NCI-H1417 (cell line): ENCODE data around the gene TRIM40.

Source experiments
- DNase-seq, 3 experiments: peaks; one replicate each; lab custom pipeline; 2025; lab: John Stamatoyannopoulos, UW

Gene TRIM40, protein sequence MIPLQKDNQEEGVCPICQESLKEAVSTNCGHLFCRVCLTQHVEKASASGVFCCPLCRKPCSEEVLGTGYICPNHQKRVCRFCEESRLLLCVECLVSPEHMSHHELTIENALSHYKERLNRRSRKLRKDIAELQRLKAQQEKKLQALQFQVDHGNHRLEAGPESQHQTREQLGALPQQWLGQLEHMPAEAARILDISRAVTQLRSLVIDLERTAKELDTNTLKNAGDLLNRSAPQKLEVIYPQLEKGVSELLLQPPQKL

DNA sequence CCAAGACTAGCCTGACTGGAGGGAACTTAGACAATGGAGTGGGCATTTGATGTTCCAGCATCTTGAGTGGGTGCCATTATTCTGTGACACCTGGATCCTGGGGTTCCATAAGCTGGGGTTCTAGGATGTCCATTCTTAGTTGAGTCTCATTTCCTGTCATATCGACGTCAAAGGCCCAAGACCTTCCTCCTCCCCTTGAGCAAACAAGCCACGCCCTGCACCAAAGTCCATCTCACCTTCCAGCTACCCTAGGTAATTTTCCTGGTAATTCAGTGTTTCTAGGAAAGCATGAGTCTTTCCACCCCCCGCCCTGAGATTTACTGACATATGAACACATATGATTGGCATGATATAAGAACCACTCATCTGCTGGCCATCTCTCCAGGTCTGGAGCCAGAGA lies at the start of gene TRIM40:
Gene TRIM40, plus strand, starts transcription at position 384 of the 400 bp plus-strand sequence. CDS start 897 bp downstream, outside the sequence.
- DNase-seq = no peak

DNA sequence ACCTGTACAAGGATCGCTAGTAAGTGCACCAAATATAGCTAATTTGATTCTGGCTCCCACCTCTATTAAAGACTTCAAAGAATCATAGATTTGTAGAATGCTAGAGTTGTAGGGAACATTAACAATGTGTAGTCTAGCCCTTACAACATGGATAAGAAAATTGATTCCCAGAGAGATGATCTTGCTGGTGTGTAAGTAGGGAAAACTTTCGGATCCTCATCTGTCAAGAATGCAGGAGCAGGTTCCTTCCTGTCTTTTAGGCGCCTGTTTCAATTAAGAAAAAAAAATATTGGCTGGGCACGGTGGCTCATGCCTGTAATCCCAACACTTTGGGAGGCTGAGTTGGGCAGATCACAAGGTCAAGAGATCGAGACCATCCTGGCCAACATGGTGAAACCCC lies 48.1 kb upstream of the TRIM40 start:
- no peak for DNase-seq

DNA sequence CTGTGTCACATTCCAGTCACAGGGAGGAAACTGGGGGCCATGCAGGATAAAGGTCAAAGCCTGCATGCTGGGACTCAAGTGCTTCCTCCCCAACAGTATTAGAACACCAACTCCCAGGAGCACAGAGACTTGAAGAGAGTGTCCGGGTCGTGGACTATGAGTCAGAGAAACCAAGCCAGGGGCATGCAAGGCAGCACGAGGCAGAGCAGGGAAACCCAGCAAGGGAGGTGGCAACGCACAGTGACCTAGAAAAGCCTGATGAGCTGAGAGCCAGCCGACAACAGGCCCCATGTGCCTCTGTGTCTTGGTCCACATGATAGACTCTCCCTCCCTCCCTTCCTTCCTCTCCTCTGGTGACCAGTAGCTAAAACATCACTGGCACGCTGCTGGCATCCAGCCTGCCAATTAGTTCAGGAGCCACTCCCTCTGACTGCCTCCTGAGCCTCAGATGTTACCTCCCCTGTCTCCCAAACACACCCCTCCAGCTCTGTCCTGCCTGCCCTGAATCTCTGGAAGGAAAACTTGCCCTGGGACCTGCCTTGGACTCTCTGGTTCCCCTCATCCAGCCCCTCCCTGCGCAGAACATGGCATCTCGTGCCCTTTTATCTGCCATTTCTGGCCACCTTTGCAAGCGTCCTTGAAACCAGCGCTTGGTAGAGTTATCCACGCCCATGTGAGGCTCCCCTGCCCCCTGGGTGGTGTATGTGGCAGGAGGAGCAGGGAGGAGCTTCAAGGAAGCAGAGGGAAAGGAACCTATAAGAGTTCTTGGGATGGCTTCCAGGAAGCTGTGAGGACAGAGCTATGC lies 44.2 kb upstream of the TRIM40 start:
- DNase-seq = peak in 1 of 3 experiments; percentile 5

DNA sequence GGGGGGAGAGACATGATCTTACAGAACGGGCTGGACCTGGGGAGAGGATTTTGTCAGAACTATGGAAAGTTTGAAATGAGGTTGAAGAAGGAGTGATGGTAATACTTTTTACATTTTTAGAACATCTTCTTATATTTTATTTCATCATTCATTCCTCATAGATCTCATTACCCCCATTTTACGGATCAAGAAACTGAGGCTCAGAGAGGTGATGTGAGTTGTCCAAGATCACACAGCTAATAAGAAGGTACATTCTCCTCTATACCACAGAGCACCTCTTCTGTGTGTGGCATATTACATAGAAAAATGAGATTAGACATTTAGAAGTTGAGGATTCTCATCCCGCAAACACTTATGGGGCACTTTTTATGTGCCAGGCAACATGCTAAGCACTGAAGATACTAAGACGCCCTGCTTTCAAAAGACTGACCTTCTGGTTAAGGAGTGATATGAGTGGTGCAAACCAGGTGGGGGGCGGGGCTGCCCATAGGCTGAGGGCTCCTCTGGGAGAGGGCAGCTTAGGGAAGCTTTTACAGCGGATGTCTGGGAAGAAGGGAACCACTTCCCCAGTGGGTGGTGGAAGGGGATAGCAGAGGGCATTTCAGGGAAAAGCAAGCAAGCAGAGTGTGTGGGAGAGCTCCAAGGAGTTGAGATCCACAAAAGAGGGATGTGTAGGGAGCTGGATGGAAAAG lies 42.9 kb upstream of the TRIM40 start:
- no peak for DNase-seq

DNA sequence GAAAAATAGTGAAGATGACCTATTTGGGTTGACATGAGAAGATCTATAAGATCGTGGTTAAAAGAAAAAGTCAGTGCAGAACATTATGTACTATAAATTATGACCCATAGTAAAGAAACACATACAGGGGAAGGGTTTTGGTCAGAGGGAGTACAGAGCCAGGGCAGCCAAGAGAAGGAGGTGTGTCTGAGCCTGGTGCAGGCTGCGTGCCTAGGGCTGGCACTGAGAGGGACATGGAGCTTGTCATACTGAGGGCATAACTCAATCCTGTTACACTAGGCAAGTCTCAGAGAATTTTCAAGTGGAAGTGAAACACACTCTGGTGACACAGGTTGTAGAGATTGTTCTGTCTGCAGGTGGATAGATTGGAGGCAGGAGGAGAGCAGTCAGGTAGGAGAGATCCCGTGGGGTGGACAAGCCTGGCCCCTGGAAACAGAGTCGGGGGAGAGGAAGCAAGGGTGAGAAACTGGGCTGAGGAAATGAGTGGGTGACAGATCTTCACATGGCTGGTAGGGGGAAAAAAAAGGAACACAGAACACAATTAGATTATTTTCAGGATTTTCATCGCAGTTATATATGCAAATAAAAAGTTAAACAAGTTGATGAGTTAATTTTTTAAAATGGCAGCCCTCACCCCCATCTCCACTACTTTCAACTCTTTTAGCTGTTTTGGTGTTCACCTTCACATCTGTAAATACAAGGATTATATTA lies 41.8 kb upstream of the TRIM40 start:
- no peak for DNase-seq

DNA sequence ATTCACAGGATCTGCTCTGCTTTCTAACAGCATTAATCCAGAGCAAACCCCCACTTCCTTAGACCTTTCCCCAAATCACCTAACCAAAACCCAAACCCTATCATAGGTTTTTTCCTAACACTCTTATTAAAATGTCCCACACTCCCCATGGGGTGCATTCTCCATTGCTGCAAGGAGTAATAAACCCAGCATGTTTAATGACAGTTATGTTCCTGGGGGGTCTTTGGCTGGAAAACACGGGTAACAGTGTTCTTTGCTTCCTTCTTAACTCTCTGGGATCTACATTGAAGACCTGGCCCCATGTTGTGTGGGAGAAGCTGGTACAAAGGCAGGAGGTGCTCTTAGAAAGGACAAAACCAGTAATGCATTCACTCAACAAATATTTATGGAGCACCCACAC lies 39.1 kb upstream of the TRIM40 start:
- no peak for DNase-seq

DNA sequence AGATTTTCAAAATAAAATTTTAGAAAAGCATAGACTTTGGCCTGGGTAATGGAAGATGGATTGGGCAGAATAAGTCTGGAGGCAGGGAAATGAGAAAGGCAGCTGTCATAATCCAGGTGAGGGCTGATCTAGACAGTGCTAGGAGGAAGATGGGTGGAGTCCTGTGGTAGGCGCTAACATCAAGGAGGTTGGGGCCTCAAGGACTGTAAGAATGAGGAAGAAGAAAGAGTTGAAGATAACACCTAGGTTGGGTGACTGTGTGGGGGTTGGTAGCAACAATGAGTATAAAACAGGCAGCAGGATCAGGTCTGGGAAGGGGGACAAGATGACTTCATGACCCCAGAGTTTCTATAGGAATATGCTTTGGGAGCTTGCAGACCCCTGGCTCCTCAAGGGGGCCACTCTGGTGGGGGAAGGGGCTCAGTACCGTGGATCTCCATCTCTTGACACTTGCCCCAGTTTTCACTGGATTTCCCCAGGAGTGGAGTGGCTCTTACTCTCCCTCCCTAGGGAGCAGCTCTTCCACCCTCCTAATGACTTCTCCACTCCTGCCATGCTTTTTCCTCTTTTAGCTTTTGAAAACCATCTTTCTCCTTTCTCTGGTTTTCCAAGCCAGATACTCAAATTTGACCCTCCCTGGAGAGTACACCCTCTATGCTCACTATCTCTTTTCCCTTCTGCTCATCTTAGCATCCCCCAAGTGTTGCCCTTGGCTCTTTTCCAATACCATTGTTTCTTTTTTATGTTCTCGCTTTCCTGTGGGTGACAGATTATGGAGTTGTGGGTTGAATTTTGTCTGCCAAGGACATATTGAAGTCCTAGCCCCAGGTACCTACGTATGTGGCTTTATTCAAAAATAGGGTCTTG lies 37.8 kb upstream of the TRIM40 start:
- DNase-seq = no peak

DNA sequence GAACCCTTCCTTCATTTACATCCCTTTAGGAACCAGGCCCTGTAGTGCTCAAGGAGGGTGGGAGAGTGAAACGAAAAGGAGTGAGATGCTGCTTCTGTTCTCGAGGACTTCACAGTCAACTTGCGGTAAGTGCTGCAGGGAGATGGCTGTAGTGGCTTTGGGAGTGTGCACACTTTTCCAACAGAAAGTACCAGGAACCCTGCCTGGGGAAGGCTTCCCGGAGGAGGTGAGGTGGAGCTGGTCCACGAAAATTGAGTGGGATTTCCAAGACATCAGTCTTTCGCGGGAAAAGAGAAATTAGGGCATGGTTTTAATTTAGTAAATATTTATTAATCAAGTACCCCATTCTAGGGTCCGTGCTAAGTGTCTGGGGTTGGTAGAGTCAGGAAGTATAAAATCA lies 35.8 kb upstream of the TRIM40 start:
- no peak for DNase-seq

DNA sequence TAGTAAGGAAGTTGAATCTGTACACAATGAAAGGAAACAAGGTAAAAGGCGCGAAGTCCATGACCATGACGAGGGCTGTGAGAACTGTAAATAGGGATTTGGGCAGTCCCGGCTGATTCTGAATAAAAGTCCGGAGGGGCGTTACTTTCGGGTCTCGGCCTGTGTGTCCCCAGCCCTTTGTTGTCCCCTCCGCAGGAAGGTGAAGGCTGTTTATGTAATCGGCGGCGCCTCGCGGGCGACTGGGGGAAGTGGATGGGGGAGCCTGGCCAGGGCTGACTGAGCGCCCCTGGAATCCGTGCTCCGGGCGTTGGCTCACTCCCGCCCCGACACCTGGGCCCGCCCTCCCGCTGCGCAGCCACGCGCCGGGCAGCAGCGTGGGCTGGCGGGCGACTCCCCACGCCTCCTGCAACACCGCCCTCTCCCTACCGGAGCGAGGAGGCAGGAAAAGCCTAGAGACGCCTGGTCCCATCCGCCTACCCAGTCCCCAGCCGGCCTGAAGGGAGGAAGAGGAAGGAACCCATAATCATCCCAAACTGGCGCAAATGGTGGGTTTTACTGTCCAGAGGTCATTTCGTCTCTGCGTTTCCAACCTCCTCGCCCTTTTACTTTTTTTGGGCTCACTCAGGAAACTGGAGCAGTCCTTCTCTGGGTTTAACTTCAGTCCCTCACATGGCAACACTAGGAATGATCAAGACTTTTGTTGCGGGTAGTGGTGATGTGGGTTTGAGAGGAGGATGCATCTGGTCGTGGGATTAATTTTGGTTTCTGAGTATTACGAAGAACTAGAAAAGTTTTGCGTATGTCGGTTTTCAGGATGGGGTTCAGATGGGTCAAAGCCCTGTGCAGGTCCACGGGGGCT lies 35.1 kb upstream of the TRIM40 start:
- peak in 2 of 3 experiments; percentile 53 to 55 for DNase-seq

DNA sequence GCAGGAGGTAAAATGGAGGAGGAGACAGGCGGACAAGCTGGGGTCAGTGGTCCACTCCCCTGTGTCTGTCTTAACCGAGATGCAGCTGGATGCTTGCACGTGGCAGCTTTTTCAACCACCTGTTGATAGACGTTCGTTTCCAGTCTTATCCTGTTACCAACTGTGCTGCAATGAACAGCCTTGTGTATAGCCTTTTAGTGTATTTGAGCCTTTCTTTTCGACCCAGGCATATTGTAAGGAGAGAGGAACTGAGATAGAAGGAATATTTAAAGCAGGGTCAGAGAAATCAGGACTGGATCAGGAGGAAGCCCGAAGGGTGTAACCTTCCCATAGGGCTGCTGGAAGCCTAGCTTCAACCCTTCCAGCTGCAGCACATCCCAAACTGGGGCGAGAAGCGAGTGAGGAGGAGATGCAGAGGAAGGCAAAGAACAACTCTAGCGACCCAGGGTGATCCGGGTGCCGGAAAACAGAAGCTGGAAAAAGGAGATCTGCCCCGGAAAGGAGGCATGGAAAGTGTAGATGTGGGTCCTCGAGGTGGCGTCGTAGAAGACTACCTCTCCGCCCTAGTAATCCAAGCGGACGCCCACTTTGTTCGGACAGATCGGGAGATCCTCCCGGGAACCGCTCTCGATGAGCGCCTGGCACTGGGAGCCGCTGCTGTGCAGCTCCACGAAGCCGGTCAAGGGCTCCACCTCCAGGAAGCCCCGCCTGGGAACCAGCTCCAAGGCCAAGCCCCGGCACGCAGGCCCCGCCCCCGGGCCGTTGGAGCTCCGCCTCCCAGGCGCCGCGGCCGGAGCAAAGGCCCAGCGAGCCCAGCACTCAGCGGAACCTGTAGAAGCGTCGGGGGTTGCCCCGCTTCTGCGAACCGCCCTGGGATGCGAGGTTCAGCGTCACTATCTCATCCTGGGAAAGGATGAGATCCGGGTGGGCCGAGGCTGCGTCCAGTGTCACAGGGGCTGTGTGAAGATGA lies 34.2 kb upstream of the TRIM40 start:
- peak; percentile 73 to 84 (median 77) for DNase-seq

DNA sequence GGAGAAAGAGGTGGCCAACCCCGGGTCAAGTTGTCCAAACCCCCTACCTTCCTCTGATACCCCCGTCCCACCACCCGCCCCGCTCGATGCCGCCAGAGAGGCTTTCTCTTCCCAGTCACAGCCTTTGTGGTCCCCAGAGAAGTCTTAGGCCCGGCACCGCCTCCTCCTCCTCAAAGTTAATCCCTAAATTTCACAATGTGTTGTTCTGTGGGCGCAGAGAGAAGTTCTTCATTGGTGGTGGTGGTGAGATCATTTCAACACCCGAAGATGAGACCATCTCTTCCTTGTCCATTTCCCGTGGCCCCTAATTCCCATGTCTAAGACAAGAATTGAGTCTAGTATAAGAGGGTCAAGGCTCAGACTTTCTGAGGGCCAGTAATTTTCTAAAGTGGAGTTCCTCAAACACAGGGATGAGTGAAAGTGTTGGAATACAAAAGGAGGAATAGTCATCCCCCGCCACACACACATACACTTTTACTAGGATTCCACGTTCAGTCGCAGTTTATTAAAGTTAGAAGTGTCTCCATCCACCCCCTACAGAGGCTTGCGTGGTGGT lies 33.4 kb upstream of the TRIM40 start:
- DNase-seq = no peak

DNA sequence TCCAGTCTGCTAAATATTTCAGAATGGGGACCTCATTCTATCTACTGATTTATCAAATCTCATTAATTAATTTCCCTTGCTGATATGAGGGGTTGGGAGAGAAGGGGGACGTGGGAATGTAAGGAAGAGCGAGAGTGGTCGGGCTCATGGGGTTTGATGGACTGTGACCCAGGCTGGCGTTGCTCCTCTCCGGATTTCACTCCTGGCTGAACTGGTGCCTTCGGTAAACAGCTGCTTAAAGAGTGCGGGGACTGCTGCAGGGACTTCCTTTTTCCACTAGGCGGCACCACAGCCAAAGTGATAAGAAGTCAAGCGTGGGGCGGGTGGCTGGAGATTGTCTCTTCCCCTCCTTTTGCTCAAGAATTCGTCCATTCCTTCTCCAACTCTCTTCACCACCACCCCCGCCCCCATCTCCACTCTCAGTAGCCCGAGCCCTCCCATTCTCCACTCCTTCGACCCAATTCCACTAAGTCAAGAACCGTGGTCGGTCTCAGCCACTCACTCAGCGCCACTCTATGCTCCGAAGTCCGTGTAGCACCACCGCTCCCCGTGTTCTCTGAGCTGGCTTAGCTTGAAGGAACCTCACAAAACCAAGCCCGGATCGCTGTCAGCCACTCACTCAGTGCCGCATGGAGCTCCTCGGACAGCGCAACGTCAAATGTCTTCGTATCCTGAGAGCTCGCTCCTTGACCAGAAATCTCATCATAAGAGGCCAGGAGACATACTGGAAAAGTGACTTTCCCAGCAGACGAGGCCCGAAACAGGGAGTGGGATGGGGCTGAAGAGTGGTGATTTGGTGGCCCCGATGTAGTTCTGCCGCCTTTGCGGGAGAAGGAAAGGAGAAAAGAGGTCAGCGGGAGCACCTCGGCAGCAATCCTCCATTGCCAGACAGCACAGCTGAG lies 32.7 kb upstream of the TRIM40 start:
- peak; percentile 79 to 90 (median 81) for DNase-seq

DNA sequence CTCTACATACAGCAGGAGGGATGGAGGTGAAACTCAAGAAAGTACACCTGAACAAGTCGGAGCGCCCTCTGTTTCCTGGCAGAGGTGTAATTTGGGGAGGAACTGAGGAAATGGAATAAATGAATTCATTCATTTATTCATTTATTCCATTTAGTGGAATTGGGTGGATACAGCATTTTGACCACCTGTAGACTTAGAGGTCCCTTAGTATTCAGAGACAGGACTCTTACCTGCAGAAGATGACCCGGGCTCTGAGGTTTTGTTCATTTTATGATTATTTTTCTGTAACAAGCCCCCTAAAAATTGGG lies 32.1 kb upstream of the TRIM40 start:
- no peak for DNase-seq

DNA sequence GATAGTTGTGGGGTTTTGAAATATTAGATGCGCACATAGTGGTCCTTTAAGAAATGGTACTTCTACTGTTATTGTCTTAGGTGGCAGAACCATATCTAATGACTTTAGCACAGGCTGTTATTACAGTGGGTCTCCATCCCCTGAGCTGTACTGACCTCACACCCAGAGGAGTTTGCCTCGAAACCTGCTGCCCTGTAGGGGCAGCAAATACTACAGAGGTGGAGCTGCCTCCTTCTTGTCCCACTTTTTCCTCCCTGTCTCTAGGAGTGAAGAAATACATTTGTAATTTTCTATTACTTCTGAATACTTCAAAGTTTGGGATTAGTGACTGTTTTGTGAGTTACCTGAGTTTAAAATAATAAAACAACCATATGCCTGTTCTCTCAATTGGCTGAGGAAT lies 31.3 kb upstream of the TRIM40 start:
- no peak for DNase-seq

DNA sequence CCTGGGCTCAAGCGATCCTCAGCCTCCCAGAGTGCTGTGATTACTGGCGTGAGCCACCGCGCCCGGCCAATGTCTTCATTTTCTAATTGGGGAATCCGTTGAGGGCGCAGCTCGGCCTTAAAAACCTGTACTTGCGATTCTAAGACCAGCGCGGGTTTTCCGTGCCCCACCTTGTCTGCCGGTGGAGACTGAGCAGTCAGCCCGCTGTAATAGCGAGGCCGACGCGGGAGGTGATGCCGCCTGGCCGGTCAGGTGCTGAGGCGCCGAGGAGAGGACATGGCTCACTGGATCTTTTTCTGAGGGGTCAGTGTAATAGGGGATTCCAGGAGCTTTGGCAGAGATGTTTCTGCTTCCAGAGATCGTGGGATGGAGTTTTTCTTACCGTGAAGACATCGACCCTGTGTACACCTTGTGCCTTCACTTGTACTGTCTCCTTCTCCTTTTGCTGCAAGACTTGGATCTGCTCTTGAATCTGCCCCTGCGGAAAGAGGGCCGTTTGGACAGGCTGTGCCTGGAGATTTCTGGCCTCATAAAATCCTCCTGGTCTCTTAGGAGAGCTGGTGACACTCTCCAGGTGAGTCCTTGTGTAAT lies 24.6 kb upstream of the TRIM40 start:
- no peak for DNase-seq

DNA sequence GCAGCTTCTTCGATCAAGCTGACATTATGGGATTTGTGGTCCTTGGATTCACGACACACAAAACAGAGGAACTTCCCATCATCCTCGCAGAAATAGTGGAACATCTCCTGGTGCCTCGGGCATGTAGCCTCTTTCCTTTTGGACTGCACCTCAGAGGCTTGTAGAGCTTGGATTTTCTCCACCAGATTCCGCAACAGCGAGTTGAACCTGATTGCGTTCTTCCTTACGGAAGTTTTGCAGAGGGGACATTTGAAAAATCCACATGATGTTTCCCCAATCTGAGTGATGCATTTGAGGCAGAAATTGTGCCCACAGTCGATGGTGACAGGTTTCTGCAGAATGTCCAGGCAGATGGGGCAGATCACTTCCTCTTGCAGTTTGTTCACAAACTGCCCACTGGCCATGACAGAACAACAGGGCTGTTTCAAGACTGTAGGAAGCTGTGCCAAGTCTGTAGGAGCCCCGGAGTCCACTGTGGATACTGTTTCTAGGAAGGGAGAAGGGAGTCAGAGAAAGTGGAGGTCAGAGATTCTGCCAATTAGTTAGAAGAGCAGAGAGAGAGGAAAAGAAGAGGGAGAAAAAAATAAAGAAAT lies 23.4 kb upstream of the TRIM40 start:
- no peak for DNase-seq
